Limb (tissue), 2 donors: ENCODE data around the gene PHC1.
"Not testable (repeated sequence)": the region's sequence is repeated elsewhere in the genome, so short reads cannot be mapped to it uniquely, and the experiment has no call there.

Source experiments
- DNase-seq, 2 donors: peaks; one replicate each; pipeline ENCODE4 v3.0.0-alpha.2; 2016; ENCODE audit errors: extremely low spot score in 2 of 2

PHC1 gene

DNA sequence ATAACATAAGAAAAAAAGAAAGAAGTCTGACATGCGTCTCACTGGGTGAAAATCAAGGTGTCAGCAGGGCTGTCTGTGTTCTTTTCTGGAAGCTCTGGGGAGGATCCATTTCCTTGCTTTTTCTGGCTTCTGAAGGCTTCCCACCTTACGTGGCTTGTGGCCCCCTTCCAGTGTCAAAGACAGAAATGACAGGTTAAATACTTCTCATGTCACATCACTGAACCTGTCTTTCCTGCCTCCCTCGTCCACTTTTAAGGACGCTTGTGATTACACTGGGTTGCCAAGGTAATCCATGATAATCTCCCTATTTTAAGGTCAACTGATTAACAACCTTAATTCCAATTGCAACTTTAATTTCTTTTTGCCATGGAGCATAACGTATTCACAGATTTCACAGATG, 4.6 kb upstream of the PHC1 start:
- no peak for DNase-seq

DNA sequence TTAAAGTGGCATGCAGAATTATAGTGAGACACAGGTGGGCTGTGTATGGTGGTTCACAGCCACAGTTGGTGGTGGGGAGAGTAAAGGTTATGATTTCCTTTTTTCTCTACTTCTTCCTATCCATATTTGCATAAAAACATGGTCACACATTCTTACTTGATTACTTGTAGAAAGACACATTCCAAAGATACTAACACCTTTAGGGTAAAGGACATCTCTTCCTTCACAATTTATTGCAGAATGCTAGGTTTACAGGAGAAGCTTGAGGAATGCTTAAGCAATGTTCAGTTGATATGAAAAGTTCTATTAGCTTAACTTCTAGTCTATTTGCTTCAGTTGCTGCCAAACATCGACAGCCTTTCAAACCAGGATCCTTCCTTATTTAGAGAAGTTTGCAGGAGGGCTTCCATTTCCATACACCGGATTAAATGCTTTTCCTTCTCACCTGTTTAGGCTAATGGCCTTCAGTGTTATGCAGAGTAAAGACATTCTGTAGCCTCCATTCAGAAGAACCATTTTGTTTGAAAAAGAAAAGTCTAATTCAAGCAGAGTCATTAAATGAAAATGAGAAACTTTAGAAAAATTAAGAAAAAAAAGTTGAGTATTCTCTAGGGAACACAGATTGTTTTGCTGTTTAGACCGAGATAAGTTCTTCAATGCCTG, 2.6 kb upstream of the PHC1 start:
- no peak for DNase-seq

DNA sequence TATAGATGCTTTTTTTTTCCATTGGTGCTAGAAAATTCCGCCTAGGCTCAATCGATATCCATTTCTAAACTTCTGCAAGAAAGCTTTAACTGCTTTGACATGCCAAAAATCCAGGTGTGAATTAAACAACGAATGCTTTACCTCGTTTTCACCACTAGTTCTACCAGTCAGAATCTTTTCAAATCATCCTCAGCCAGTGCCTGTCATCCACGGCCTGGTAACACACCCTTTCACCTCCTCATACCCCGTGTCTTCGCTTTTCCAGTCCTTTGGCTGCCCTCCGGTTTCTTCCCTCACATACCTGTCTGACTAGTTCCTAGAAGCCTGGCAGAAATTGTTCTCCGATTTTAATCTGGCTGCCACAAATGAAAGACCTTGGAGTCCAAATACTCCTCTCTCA, 1.4 kb upstream of the PHC1 start:
- peak; percentile 29 to 48 for DNase-seq

DNA sequence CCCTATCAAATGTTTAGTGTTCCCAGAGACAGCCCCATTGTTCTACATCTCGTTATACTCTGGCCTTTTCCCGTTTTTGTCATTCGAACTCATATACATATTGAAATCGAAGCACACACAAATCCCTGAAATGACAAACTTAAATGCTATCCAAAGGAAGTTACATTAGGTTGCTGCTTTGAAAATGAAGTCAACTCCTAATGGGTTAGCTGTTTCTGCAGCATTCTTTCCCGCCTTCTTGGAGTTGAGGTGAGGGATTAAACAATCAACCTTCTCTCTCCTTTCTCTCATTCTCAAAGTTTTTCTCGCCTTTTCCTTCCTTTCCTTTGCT, 642 bp upstream of the PHC1 start:
- DNase-seq: peak in 1 of 2 donors; percentile 15

DNA sequence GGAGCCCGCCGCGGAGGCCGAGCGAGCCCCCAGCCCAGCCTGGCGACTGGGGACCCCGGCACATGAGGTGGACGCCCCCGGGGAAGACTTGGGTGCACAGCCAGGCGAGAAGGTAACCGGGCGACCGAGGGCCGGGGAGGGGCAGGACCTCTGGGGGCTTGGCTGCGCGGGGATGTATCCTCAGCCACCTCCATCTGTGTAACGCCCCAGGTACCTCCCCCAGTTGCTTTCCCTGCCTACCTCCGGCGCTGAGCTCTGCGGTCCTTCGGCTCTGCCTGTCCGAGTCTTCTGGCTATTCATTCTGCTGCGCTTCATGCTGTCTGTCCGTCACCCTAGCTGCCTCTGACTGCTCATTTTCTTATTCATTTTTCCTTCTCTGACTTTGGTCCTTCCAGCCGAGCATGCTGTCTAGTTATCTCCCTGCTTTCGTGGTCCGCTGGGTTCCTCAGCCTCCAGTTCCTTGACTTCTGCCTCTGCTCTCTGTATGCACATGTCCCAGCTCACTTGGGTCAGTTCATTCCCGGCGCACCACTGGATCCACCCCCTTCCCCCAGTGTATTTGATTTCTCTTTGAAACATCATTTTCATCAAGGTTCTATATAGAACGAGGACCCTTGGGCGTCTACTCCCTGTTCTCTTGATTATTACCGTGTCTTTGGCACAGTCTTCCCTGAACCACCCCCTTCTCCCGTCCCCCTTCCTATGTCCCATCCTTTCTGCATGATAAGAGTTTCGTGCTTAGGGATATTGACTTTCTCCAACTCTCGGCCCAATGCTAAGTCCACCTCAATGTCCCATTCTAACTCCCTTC, 612 bp downstream of the PHC1 start:
- DNase-seq: peak; percentile 62 to 79

DNA sequence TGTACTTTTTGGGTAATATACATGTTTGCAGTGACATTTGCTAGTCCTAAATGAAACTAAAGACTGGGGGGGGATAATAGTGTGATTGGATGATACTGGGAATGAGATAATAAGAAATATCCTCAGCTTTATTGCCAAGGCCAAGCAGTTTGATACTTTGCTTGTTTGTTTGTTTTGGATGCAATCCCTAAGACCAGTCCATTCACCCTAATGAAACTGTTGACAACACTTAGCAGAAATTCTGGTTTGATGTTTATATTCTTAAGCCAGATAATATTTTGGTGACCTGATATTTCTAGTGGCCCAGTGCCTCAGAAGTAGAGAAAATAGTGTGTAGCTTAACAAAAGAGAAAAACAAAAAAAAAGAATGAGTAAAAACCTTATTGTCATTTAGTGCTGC, 1.8 kb downstream of the PHC1 start:
- no peak for DNase-seq

DNA sequence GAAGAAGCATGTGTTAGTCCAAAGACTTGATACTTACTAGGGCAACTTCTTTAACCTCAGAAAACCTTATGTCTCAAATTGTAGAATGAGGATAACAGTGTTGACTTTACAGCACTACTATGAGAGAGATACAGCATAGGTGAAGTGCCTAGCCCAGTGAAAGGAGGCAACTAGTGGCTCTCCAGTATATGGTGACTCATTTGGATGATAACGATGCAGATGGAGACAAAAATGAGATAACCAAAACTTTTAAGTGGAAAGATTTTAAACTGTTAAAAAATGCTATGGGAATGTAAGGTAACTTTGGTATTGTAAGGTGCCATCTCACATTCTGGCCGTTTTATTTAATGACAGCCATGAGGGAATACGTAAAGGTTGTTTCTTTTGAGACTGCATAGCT, 2.7 kb downstream of the PHC1 start:
- DNase-seq: no peak

DNA sequence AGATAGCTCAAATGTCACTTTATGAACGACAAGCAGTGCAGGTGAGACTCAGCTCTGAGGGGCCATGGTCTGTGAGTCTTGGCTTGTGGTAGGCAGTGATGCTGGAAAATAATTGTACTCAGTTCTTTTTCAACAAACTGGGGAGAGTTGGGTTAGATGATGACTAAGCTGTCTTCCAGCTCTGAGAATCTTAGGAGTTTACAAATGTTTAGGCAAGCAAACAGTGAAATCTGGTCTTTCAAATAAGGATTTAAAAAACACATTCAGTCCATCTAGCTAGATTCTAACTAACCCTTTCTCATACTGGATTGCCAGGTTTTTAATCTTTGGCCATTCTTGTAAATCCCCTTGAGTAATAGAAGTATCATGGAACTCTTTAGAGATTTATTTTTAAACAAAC, 3.4 kb downstream of the PHC1 start:
- DNase-seq: no peak

DNA sequence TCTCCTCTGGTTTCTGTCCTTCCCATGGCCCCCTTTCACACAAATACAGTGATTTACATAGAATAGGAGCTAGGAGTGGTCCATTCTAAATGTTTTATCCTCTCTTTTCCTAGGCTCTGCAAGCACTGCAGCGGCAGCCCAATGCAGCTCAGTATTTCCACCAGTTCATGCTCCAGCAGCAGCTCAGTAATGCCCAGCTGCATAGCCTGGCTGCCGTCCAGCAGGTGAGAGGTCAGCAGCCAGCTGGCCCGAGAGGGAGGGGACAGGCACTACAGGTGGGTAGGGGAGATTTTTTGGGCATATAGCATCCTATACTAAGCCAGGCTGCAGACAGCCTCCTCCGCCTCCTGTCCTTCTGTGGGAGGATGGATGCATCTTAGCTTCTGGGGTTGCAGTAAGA, 5.3 kb downstream of the PHC1 start:
- DNase-seq: not testable (repeated sequence)

DNA sequence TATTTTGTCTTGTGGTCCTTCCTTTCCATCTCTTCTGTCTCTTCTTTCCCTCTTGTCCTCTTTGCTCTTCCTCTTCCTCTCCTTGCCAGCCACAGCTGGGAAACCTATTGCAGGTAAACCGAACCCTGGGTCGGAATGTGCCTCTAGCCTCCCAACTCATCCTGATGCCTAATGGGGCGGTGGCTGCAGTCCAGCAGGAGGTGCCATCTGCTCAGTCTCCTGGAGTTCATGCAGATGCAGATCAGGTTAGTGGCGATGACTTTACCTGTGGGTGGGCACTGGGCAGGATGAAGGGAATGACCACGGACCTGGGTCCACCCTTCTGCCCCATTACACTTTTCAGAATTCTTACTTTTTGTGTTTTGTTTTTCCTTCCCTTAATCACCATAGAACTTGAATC, 8.2 kb downstream of the PHC1 start:
- no peak for DNase-seq

DNA sequence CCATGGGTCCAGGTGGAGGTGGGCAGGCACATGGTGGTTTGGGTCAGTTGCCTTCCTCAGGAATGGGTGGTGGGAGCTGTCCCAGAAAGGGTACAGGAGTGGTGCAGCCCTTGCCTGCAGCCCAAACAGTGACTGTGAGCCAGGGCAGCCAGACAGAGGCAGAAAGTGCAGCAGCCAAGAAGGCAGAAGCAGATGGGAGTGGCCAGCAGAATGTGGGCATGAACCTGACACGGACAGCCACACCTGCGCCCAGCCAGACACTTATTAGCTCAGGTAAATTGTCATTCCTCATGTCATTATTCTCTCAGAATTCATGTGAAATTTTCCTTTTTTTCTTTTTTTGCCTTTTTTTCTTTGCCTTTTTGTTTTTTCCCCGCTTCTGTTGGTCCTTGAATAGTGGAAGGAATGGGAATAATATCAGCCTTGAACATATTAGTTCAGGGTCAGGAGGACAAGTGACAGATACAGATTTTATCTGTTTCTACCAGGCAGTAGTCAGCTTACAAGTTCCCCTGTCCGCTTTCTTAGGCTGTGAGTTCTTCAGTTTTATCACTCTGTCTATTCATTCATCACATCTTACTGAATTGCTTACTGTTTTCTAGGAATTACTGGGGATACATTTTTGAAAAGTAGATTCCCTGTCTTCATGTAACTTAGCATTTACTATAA, 16.5 kb downstream of the PHC1 start:
- not testable (repeated sequence) for DNase-seq

DNA sequence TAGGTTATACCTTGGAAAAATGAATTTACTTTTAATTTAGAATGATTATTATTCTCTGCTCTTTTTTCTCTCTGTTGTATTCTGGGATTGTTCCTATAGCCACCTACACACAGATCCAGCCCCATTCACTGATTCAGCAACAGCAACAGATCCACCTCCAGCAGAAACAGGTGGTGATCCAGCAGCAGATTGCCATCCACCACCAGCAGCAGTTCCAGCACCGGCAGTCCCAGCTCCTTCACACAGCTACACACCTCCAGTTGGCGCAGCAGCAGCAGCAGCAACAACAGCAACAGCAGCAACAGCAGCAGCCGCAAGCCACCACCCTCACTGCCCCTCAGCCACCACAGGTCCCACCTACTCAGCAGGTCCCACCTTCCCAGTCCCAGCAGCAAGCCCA, 18.2 kb downstream of the PHC1 start:
- not testable (repeated sequence) for DNase-seq

DNA sequence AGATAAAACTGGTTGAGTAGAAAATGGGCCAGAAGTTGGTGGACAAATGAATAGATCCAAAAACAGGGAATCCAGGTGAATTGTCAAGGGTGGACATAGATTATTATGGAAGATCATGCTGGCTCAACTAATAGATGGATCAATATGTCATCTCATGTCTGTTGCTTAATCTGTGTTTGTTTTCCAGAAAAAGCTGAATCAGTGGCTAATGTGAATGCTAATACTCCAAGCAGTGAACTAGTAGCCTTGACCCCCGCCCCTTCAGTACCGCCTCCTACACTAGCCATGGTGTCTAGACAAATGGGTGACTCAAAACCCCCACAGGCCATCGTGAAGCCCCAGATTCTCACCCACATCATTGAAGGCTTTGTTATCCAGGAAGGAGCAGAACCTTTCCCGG, 19.8 kb downstream of the PHC1 start:
- not testable (repeated sequence) for DNase-seq

DNA sequence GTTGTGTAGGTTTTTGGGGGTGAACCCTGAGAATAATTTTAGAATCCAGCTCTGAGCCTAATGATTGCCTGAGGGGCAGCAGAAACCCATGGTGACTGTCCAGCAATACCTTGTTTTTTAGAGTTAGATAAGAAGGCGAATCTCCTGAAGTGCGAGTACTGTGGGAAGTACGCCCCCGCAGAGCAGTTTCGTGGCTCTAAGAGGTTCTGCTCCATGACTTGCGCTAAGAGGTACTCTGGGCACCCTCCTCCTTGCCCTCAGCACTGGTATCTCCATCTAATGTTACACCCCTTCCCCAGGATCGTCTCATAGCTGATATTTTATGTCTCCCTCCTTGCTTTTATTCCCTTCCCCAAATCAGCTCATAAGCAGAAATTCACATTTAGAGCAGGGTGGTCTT, 22.4 kb downstream of the PHC1 start:
- DNase-seq: no peak

DNA sequence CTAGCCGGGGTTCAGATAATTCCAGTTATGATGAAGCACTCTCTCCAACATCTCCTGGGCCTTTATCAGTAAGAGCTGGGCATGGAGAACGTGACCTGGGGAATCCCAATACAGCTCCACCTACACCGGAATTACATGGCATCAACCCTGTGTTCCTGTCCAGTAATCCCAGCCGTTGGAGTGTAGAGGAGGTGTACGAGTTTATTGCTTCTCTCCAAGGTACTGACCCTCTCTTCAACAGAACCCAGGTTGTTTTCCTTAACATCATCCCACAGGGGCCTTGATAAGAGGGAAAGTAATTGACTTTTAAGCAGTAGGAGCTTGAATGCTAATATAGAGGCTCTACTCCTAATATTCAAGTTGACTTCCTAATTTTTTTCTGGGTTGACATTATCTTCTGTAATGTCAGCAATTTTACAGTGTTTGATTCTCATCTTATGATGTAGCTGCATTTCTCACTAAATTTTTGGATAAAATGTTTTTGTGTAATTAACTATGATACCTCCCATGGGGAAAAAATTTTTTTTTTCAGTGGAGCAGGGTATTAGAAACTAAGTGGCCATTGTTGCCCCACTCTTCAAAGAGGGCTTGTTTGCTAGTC, 23.6 kb downstream of the PHC1 start:
- DNase-seq: not testable (repeated sequence)

DNA sequence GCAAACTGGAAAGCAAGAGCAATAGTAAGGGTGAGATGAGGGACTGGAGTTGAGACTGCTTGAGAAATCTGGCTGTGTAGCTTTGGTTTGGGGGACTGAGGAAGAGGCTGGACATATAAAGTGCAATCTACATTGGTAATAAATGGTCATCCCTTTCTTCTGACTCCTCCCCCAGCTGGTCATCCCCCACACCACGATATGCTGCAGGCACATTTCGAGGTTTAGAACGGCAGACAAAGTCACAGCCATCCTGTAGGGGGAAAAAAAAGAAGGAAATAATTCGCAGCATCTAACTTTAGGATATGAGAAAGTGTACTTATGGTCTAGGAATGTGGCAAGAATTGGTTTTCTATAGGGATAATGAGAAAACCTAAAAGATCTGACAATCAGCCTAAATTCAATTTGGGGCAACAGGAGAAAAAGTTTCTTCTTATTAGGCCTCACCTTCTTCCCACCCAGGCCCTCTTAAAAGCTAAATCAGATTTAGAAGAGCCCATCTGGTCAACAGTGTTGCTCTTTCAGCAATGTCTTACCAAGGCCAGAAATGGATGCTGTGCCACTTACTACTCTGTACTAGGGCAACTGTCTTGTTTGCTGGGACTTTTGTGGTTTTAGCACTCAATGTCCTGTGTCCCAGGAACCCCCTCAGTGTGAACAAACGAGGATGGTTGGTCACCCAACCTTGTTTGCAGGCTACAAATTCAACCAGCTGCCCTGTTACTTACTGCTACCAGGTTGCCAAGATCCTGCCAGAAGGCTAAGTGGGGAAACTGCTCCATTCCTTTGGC, 27.6 kb downstream of the PHC1 start:
- no peak for DNase-seq

DNA sequence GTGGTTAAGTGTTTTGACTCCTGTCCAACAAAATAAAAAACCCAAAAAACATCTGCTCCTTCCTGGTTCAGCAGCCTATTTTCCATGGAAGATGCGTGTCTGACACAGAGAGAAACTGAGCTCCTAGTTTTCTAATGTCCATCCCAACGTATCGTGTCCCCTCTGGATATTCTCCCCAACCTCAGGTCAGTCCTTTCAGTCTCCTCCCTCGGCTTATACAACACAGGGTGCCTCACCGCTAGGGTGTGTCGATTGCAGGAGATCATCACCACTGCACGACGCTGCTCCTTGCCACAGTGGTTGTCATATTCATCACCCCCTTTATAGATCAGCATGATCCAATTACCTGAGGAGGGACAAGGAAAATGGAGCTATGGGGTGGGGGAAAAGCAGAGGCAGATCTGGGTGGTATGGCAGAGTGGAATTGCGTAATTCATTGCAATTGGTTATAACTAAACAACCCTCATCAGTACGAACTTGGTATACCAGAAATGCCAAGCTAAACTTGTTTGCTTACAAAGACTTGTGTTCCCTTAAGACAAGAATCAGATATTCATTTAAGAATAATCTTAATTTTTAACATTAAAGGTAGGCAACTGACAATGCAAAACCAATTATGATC, 29.4 kb downstream of the PHC1 start:
- DNase-seq: no peak

DNA sequence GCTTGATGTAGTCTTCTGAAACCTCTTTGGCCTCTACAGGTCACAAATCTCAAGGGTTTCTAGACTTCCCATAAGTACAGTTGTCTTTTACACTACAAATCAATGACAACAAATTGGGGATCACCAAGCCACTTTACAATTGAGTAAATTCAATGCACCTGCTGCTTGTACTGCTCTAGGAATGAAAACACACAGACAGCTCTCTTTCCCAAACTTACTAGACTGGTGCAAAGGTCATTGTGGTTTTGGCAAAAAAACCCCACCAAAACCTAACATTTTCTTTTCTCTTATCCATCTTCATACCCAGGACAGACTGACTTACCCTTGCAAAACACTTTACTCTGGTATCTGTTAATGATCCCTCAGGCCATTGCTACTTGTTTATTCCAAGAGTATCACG, 32.4 kb downstream of the PHC1 start:
- DNase-seq: no peak

DNA sequence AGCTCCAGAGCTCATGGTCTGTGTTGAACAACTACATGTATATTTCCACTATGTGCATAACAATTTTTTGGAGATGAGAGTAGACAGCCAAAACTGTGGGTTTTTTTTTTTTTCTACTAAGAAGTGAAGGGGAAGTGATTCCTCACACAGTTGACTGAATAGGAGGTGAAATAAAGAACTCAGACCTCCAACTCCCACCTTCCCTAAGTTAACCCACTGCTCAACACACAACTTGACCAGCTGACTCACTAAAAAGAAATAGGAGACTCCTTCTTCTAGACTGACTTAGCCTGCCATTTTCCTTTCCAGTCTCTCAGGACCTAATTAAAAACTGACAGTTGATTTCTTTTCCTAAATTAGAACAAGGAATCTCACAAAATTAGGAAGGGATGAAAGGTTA, 33.4 kb downstream of the PHC1 start:
- no peak for DNase-seq

DNA sequence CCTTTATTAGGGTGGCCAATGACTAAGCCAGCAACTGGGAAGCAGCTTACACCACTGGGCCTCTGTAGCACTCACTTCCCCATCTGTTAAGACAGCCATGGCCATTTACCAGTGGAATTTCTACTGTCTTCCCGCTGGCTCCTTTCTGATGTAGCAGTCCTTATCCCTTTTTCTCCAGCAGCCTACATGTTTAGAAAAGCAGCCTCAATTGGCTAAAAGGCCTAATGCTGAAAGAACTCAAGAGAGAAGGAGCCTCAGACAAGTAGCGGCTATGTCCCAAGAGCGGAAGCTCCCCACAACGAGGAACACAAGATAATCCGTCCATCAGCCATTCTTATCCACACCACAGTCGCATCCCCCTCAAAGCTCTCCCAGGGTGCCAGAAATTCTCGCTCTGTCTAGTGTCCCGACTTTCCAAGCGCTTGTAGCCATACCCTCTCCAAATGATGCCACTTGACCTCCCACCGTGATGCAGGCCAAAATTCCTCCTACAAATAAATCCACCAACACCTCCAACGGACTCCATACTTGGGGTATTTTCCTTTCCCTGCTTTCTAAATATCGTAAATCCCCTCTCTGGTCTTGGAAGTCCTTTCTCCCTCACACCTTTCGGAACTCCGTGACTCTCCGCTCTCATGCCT, 34.5 kb downstream of the PHC1 start:
- peak; percentile 2 to 41 for DNase-seq
